A673 (cell line): ENCODE data around the gene NPRL2.

Experiments used
- EZH2 ChIP-seq: fragments of 200-600 bp; sonication (generic); IDR thresholded peaks from 2 replicates; pipeline ENCODE4 v1.6.1; 2017; ENCODE audit warnings: borderline replicate concordance, low read depth, mild to moderate bottlenecking, mixed read lengths, antibody characterized with exemption, low read length; ENCODE audit not compliant: poor library complexity, severe bottlenecking
- TF ChIP-seq, protein P1 (sequence below): fragments of 300-800, 200-600 bp; sonication (generic); conservative IDR thresholded peaks from 2 replicates; pipeline ENCODE4 v1.5.1; 2017; ENCODE audit warnings: low read depth, mild to moderate bottlenecking, antibody characterized with exemption, low read length, moderate library complexity, mixed read lengths

DNA sequence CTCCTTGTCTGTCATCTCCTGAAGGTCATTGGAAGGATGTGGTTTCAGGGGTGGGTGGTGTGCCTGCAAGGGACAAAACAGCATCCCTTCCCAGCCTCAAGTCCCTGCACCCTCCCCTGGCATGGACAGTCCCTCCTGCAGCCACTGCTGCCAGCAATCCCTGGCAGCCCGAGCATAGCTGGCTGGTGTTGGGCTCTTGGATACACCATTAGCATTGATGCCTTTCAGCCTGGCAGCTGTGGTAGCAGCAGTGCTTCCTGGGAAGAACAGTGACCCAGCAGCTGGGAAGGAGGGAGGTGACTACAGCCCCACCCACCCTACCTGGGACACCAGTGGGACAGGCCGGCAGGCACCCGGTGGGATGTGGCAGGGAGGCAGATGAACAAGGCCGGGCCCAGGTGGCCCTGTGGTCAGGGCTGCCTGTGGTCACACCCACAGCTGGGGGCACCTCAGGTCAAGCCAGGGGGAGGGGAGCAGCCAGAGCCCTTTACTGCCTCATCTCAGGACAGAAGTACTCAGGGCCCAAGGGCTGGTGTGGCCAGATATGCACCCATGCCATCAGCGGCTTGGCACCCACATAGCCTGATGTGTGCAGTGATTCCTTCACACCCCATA, 41.6 kb upstream of the NPRL2 start:
- TF ChIP-seq, protein P1, sequence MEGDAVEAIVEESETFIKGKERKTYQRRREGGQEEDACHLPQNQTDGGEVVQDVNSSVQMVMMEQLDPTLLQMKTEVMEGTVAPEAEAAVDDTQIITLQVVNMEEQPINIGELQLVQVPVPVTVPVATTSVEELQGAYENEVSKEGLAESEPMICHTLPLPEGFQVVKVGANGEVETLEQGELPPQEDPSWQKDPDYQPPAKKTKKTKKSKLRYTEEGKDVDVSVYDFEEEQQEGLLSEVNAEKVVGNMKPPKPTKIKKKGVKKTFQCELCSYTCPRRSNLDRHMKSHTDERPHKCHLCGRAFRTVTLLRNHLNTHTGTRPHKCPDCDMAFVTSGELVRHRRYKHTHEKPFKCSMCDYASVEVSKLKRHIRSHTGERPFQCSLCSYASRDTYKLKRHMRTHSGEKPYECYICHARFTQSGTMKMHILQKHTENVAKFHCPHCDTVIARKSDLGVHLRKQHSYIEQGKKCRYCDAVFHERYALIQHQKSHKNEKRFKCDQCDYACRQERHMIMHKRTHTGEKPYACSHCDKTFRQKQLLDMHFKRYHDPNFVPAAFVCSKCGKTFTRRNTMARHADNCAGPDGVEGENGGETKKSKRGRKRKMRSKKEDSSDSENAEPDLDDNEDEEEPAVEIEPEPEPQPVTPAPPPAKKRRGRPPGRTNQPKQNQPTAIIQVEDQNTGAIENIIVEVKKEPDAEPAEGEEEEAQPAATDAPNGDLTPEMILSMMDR: no peak
- no peak for TF ChIP-seq EZH2
